CD4-positive, alpha-beta T cell treated with Interleukin-2 at 100 ng/mL for 4 hours (primary cell): ENCODE data around the gene CASTOR1.
"Not testable (repeated sequence)": the region's sequence is repeated elsewhere in the genome, so short reads cannot be mapped to it uniquely, and the experiment has no call there.

Experiments used
- DNase-seq: peaks from one replicate; pipeline ENCODE4 v3.0.0-alpha.2; 2020; ENCODE audit warnings: low spot score

Gene CASTOR1

GRCh38 chr22:30289141-30289979 is at the start of gene CASTOR1:
Gene CASTOR1 (minus strand): TSS chr22:30289505. CDS start chr22:30289497, 8 bp downstream.
- DNase-seq, result peak; percentile 88

GRCh38 chr22:30338802-30339201 is 49.5 kb upstream of the CASTOR1 start:
- no peak for DNase-seq

- not testable (repeated sequence) for DNase-seq
Measured at GRCh38 chr22:30338341-30338740, 49.0 kb upstream of the CASTOR1 start.

- DNase-seq, result no peak
Measured at GRCh38 chr22:30337461-30337778, 48.1 kb upstream of the CASTOR1 start.

GRCh38 chr22:30336752-30337460 is 47.6 kb upstream of the CASTOR1 start:
- DNase-seq, result no peak

GRCh38 chr22:30335236-30335635 is 45.9 kb upstream of the CASTOR1 start:
- DNase-seq, result no peak

- no peak for DNase-seq
Measured at GRCh38 chr22:30334646-30335045, 45.3 kb upstream of the CASTOR1 start.

GRCh38 chr22:30333707-30334087 is 44.4 kb upstream of the CASTOR1 start:
- DNase-seq, result no peak

- no peak for DNase-seq
Measured at GRCh38 chr22:30332994-30333706, 43.8 kb upstream of the CASTOR1 start.

GRCh38 chr22:30332551-30332950 is 43.2 kb upstream of the CASTOR1 start:
- DNase-seq, result no peak

- DNase-seq, result no peak
Measured at GRCh38 chr22:30328466-30329049, 39.3 kb upstream of the CASTOR1 start.

GRCh38 chr22:30327864-30328345 is 38.6 kb upstream of the CASTOR1 start:
- DNase-seq, result no peak

- peak; percentile 95 for DNase-seq
Measured at GRCh38 chr22:30326706-30327362, 37.5 kb upstream of the CASTOR1 start, which contains the start of gene TBC1D10A. Gene TBC1D10A (minus strand): TSS chr22:30326941. CDS start chr22:30326881, 60 bp downstream.

GRCh38 chr22:30326255-30326705 is 37.0 kb upstream of the CASTOR1 start:
- no peak for DNase-seq

- DNase-seq, result no peak
Measured at GRCh38 chr22:30325724-30326254, 36.5 kb upstream of the CASTOR1 start.

- DNase-seq, result no peak
Measured at GRCh38 chr22:30325065-30325720, 35.9 kb upstream of the CASTOR1 start.

- peak; percentile 42 for DNase-seq
Measured at GRCh38 chr22:30324014-30324730, 34.9 kb upstream of the CASTOR1 start.

- no peak for DNase-seq
Measured at GRCh38 chr22:30323246-30323645, 33.9 kb upstream of the CASTOR1 start.

GRCh38 chr22:30321461-30321860 is 32.2 kb upstream of the CASTOR1 start:
- DNase-seq, result no peak

- no peak for DNase-seq
Measured at GRCh38 chr22:30320021-30320556, 30.8 kb upstream of the CASTOR1 start.
